ENCODE results near the gene HNRNPL.
"Not testable (repeated sequence)": the region's sequence is repeated elsewhere in the genome, so short reads cannot be mapped to it uniquely, and the experiment has no call there.

Gene HNRNPL

DNA sequence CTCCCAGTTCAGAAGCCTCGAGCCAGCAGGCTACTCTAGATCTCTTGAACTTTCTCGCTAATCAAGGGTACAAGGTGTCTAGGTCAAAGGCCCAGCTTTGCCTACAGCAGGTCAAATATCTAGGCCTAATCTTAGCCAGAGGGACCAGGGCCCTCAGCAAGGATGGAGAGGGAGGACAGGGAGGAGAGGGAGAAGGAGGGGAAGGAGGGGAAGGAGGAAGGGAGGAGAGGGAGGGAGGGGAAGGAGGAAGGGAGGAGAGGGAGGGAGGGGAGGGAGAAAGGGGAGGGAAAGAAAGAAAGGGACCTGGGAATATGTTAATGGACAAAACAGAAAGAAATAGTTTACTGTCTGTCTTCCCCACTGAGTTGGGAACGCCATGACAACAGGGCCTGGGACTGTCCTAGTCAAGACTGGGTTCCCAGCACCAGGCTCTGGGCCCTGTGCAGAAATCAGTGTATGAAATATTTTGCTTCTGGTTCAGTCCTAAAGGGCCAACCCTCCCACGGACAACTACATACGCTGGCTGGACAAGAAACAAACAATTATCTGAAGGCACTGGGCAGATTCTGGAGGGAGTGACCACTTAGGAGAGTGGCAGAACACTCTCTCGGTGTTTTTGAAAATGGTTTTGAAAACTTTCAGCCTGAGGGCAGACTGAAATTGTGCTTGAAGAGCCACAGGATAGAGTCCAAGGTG, 22.8 kb downstream of the HNRNPL start:
- no peak overlapping the region for H3K27ac ChIP-seq

DNA sequence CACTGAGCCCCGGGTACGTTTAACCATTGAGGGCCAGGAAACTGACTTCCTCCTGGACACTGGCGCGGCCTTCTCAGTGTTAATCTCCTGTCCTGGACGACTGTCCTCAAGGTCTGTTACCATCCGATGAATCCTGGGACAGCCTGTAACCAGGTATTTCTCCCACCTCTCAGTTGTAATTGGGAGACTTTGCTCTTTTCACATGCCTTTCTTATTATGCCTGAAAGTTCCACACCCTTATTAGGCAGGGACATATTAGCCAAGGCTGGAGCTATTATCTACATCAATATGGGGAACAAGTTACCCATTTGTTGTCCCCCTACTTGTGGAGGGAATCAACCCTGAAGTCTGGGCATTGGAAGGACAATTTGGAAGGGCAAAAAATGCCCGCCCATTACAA, 23.9 kb downstream of the HNRNPL start:
- not testable (repeated sequence) for H3K27ac ChIP-seq

More for the DNA sequence above, 22.8 kb downstream of the HNRNPL start:
- TF ChIP-seq ZFX (IDR thresholded peaks at IDR 0.05), result no peak
- TF ChIP-seq CTCF (conservative IDR thresholded peaks at IDR 0.05), result no peak

GRCh38 chr19:38821230-38821825, 28.5 kb downstream of the HNRNPL start:
- not testable (repeated sequence) for H3K27ac ChIP-seq

DNA sequence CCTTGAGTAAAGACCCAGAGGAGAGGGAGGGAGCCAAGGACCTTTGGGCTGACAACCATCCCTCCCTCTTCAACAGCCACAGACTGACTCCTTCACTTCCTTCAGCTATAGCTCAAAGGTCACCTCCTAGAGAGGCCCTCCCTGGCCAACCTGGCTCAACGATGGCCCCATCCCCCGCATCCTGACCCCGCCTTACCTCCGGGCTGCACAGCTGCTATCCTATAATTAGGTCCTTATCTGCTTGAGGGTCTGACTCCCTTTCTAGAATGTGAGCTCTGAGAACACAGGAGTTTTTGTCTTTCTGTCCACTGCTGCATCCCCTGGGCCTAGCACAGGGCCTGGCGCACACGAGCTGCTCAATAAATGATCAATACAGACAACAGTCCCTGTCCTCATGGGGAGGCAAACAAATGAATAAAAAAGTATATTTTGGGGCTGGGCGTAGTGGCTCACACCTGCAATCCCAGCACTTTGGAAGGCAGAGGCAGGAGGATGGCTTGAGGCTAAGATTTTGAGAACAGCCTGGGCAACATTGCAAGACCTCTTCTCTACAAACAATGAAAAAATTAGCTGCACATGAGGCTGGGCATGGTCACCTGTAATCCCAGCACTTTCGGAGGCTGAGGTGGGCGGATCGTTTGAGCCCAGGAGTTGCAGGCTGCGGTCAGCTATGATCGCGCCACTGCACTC, 30.4 kb downstream of the HNRNPL start:
- TF ChIP-seq CTCF (conservative IDR thresholded peaks at IDR 0.05) (no peak), ZFX (IDR thresholded peaks at IDR 0.05) (no peak)
- H3K27ac ChIP-seq, result no peak overlapping the region

DNA sequence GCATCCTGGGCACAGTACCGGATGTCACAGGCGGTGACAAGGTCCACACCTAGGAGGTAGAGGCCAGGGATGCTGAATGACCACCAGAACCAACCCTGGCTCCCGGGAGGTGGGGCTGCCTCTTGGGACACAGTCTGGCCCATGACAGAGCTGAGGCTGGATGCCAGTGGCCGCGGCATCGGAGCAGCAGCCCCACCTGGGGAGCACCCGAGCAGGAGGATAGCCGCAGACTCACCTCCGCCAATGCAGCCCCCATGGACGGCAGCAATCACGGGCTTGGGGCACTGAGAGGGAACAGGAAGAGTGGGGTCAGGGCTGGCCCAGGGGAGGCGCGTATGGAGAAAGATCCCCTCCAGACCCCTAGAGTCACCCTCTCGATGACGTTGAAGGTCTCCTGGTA, 32.7 kb downstream of the HNRNPL start:
- no peak overlapping the region for H3K27ac ChIP-seq
- TF ChIP-seq ZFX (IDR thresholded peaks at IDR 0.05), result no peak
- no peak for TF ChIP-seq CTCF (conservative IDR thresholded peaks at IDR 0.05)

DNA sequence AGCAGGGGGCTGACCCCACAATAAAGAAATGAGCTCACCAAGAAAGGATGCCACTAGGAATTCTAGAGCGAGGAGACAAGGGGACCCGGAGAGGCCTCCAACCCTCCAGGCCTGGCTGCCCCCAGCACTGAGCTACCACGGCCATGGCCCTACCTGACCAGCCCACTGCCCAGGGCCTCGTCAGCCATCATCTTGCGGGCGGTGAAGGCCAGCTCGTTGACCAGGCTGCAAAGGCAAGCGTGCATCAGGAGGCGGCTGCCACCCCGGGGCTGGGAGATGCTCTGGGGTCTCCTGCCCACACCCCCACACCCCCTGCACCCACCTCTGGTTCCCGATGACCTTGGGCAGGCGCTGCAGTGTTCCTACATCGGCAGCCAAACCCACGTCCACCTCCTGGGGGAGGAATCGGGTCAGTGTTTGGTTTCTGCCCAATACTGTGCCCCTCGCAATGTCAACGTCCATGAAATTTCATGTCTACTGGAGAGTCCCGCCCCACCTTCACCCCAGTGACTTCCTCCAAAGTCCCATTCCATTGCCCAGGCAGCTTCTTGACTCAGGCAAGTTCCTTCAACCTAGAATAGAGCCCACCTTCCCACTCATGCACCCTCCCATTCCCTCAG, 33.5 kb downstream of the HNRNPL start:
- TF ChIP-seq ZFX (IDR thresholded peaks at IDR 0.05) (no peak), CTCF (conservative IDR thresholded peaks at IDR 0.05) (no peak)
- H3K27ac ChIP-seq, result no peak overlapping the region

GRCh38 chr19:38815059-38816001, 34.5 kb downstream of the HNRNPL start:
- TF ChIP-seq CTCF (conservative IDR thresholded peaks at IDR 0.05), result no peak
- no peak overlapping the region for H3K27ac ChIP-seq

DNA sequence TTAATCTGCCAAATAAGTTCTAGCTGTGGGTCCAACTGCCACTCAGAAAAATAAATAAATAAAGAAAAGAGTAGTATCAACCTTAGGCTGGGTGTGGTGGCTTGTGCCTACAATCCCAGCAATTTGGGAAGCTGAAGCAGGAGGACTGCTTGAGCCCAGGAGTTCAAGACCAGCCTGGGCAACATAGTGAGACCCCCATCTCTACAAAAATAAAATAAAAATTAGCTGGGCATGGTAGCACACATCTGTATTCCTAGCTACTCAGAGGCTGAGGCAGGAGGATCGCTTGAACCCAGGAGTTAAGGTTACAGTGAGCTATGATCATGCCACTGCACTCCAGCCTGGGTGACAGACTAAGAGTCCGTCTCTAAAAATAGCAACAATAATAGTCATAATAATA, 35.9 kb downstream of the HNRNPL start:
- H3K27ac ChIP-seq, result not testable (repeated sequence)
